A549 (cell line): ENCODE data around the gene PERCC1. TPM values are rescaled to one million over a fixed set of nuclear protein-coding genes. Genes with fewer than 3 reads are reported as not detected.

Source experiments
- ATAC-seq, 2 experiments: fragments of 200-7000 bp in 1 of 2; fragments of >200 bp in 1 of 2; cut with Nextera tagmentation in 1 of 2; cut with Tn5 transposase in 1 of 2; 3 replicates each; pipeline versions ENCODE4 v1.8.0 to v1.9.1; 2018 to 2020; ENCODE audit warnings: mild to moderate bottlenecking in 1 of 2, moderate library complexity in 1 of 2
- CTCF ChIA-PET: fragments of 300-600 bp; sonication (Branson Sonifier 250); formaldehyde crosslinking; extraction: SDS; loops from one replicate; lab custom pipeline; 2021; ENCODE audit warnings: antibody characterized with exemption, inconsistent platforms; lab: Yijun Ruan, JAX
- POLR2A ChIA-PET: fragments of 350-600 bp; formaldehyde crosslinking; extraction: SDS; loops from one replicate; lab custom pipeline; 2021; ENCODE audit warnings: antibody characterized with exemption, inconsistent platforms; lab: Yijun Ruan, JAX
- DNase-seq, 2 experiments: peaks; one replicate each; pipeline versions ENCODE4 v3.0.0 to v3.0.0-alpha.2; 2011 to 2016; ENCODE audit warnings: low read depth in 1 of 2, low spot score in 1 of 2
- FAIRE-seq: peaks from 2 replicates; lab custom pipeline; 2011; peaks lifted over from hg19 to GRCh38; lab: Jason Lieb, UNC
- H3K27ac ChIP-seq, 2 experiments: fragments of >200 bp; sonication (Bioruptor Twin); formaldehyde crosslinking; 3 replicates each; pipeline ENCODE4 v1.5.1; 2016 to 2017
- H3K4me1 ChIP-seq: fragments of >200 bp; sonication (Bioruptor Twin); formaldehyde crosslinking; 3 replicates; pipeline ENCODE4 v1.6.1; 2016
- H3K4me2 ChIP-seq: fragments of >200 bp; sonication (Bioruptor Twin); formaldehyde crosslinking; 3 replicates; pipeline ENCODE4 v1.6.1; 2016
- H3K4me3 ChIP-seq: fragments of >200 bp; sonication (Bioruptor Twin); formaldehyde crosslinking; 3 replicates; pipeline ENCODE4 v1.5.1; 2016
- H3K9me3 ChIP-seq: fragments of >200 bp; sonication (Bioruptor Twin); formaldehyde crosslinking; 3 replicates; pipeline ENCODE4 v1.6.1; 2016
- BCL3 ChIP-seq: fragments of >200 bp; sonication (Bioruptor Twin); formaldehyde crosslinking; IDR thresholded peaks from 3 replicates; pipeline ENCODE4 v1.6.1; 2016
- BHLHE40 ChIP-seq: IDR thresholded peaks from 2 replicates; pipeline ENCODE4 v1.6.1; 2012; ENCODE audit warnings: low read depth, low read length, inconsistent platforms
- CBX8 ChIP-seq: fragments of 200-600 bp; sonication (generic); IDR thresholded peaks from 2 replicates; pipeline ENCODE4 v1.6.1; 2016
- EP300 ChIP-seq, 2 experiments: fragments of >200 bp; sonication (Bioruptor Twin); formaldehyde crosslinking; IDR thresholded peaks; 2 replicates in 1 of 2; 3 replicates in 1 of 2; pipeline ENCODE4 v1.6.1; 2016 to 2017
- ESRRA ChIP-seq: fragments of 150-350 bp; IDR thresholded peaks from 2 replicates; pipeline ENCODE4 v1.6.1; 2014; ENCODE audit warnings: mild to moderate bottlenecking, low read length, borderline replicate concordance
- HOXB5 ChIP-seq: fragments of 250-450 bp; sonication (Bioruptor Pico); IDR thresholded peaks from 2 replicates; pipeline ENCODE4 v1.5.0; 2020; ENCODE audit warnings: mild to moderate bottlenecking, moderate library complexity
- KDM1A ChIP-seq: fragments of 200-600 bp; sonication (generic); IDR thresholded peaks from 2 replicates; pipeline ENCODE4 v1.6.1; 2016; ENCODE audit warnings: low read depth, mild to moderate bottlenecking
- KDM5A ChIP-seq: fragments of 200-600 bp; sonication (generic); IDR thresholded peaks from 2 replicates; pipeline ENCODE4 v1.6.1; 2016; ENCODE audit warnings: antibody characterized with exemption, mild to moderate bottlenecking
- NPAS2 ChIP-seq: fragments of 250-450 bp; sonication (Bioruptor Pico); IDR thresholded peaks from 2 replicates; pipeline ENCODE4 v1.8.0; 2022; ENCODE audit warnings: mild to moderate bottlenecking, moderate library complexity, borderline replicate concordance
- NR3C1 ChIP-seq: fragments of >200 bp; sonication (Bioruptor Twin); formaldehyde crosslinking; IDR thresholded peaks from 3 replicates; pipeline ENCODE4 v1.6.1; 2017
- POLR2AphosphoS2 ChIP-seq: conservative IDR thresholded peaks from 2 replicates; pipeline ENCODE4 v1.6.1; 2012; ENCODE audit warnings: low read length, improper control_type of control experiment, inconsistent platforms
- RARB ChIP-seq: fragments of 250-450 bp; sonication (Bioruptor Pico); IDR thresholded peaks from 2 replicates; pipeline ENCODE4 v1.8.0; 2021; ENCODE audit warnings: mild to moderate bottlenecking, moderate library complexity
- RCOR1 ChIP-seq: fragments of 150-350 bp; IDR thresholded peaks from 2 replicates; pipeline ENCODE4 v1.6.1; 2014; ENCODE audit warnings: antibody characterized with exemption, low read length, low read depth
- TFCP2L1 ChIP-seq: fragments of 250-450 bp; sonication (Bioruptor Pico); IDR thresholded peaks from 2 replicates; pipeline ENCODE4 v1.5.0; 2021; ENCODE audit warnings: mild to moderate bottlenecking
- USF2 ChIP-seq: fragments of 450-650 bp; IDR thresholded peaks from 2 replicates; pipeline ENCODE4 v1.6.1; 2014; ENCODE audit warnings: antibody characterized with exemption
- ZC3H11A ChIP-seq: fragments of 450-650 bp; IDR thresholded peaks from 2 replicates; pipeline ENCODE4 v1.6.1; 2014; ENCODE audit warnings: antibody characterized with exemption, mild to moderate bottlenecking
- ZFP36 ChIP-seq: fragments of 450-650 bp; IDR thresholded peaks from 2 replicates; pipeline ENCODE4 v1.6.1; 2014; ENCODE audit warnings: borderline replicate concordance; ENCODE audit not compliant: partially characterized antibody
- ZNF302 ChIP-seq: fragments of 250-450 bp; sonication (Bioruptor Pico); IDR thresholded peaks from 2 replicates; pipeline ENCODE4 v1.9.0; 2021; ENCODE audit warnings: inconsistent platforms, mild to moderate bottlenecking, moderate library complexity
- ZSCAN20 ChIP-seq: fragments of 250-450 bp; sonication (Bioruptor Pico); IDR thresholded peaks from 2 replicates; pipeline ENCODE4 v1.8.0; 2022; ENCODE audit warnings: mild to moderate bottlenecking, moderate library complexity
- WGBS: methylation state at CpG from one replicate; pipeline ENCODE4 v1.1.6; 2017; ENCODE audit errors: missing lambda C conversion rate; 5-methylcytosine and 5-hydroxymethylcytosine counted together
- polyA plus RNA-seq, 4 experiments: library from polyadenylated mRNA; depleted of rRNA in 3 of 4; stranded (reverse); fragments of >200 nt; fragmentation: RNase III in 1 of 4; extraction: RNeasy Plus Mini Kit Qiagen cat#74134 plus additional on column Dnase treatment in 1 of 4; gene quantifications; 2 replicates in 3 of 4; 3 replicates in 1 of 4; pipeline ENCODE4 v1.2.3, GENCODE V29; 2011 to 2017
- TF ChIP-seq, protein P1 (sequence below): fragments of 200-600 bp; sonication (generic); IDR thresholded peaks from 2 replicates; pipeline ENCODE4 v1.6.1; 2016; ENCODE audit warnings: antibody characterized with exemption, mild to moderate bottlenecking, moderate library complexity

Gene PERCC1
- polyA plus RNA-seq, 2 of the 4 experiments (the other 2 are of a cell fraction), result not detected

- H3K4me2 ChIP-seq, result no peak overlapping the region
- DNase-seq, result no peak
- no peak overlapping the region for H3K27ac ChIP-seq
- 87% methylated on average over 16 of the region's 22 CpGs for WGBS
- no peak for TF ChIP-seq KDM5A
- TF ChIP-seq, protein P1, sequence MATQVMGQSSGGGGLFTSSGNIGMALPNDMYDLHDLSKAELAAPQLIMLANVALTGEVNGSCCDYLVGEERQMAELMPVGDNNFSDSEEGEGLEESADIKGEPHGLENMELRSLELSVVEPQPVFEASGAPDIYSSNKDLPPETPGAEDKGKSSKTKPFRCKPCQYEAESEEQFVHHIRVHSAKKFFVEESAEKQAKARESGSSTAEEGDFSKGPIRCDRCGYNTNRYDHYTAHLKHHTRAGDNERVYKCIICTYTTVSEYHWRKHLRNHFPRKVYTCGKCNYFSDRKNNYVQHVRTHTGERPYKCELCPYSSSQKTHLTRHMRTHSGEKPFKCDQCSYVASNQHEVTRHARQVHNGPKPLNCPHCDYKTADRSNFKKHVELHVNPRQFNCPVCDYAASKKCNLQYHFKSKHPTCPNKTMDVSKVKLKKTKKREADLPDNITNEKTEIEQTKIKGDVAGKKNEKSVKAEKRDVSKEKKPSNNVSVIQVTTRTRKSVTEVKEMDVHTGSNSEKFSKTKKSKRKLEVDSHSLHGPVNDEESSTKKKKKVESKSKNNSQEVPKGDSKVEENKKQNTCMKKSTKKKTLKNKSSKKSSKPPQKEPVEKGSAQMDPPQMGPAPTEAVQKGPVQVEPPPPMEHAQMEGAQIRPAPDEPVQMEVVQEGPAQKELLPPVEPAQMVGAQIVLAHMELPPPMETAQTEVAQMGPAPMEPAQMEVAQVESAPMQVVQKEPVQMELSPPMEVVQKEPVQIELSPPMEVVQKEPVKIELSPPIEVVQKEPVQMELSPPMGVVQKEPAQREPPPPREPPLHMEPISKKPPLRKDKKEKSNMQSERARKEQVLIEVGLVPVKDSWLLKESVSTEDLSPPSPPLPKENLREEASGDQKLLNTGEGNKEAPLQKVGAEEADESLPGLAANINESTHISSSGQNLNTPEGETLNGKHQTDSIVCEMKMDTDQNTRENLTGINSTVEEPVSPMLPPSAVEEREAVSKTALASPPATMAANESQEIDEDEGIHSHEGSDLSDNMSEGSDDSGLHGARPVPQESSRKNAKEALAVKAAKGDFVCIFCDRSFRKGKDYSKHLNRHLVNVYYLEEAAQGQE, result no peak
- H3K4me3 ChIP-seq, result no peak overlapping the region
- no peaks in the 10 kb centered on the region for H3K9me3 ChIP-seq
- H3K4me1 ChIP-seq, result peaks cover 4% of the 10 kb centered on the region; the same call in 1 of the 3 replicates
- no peak for ATAC-seq
- POLR2A ChIA-PET, result no interaction called here
- CTCF ChIA-PET, result interaction anchor here (1.0 to 1.2 kb wide), 2 partner anchors 8 to 22 kb away, joined by 3 read pairs; no protein-coding TSS in a partner anchor
- FAIRE-seq, result no peak
These were observed 27.8 kb upstream of the PERCC1 start for GRCh38 chr16:1403036-1403435.

- TF ChIP-seq ZSCAN20 (CRISPR knock-in tag), result no peak
- TF ChIP-seq TFCP2L1 (CRISPR knock-in tag), result no peak
- no peak for TF ChIP-seq NPAS2 (CRISPR knock-in tag)
- no peak for TF ChIP-seq BCL3
- TF ChIP-seq RCOR1, result no peak
- TF ChIP-seq ZC3H11A, result no peak
- no peak for TF ChIP-seq HOXB5 (CRISPR knock-in tag)
- no peak for TF ChIP-seq USF2
- TF ChIP-seq KDM1A, result no peak
- no peak for TF ChIP-seq ZNF302 (CRISPR knock-in tag)
- TF ChIP-seq RARB (CRISPR knock-in tag), result no peak
- TF ChIP-seq BHLHE40, result no peak
- TF ChIP-seq POLR2AphosphoS2, result no peak
- TF ChIP-seq ESRRA, result no peak
- no peak for TF ChIP-seq ZFP36
- no peak for TF ChIP-seq EP300 (IDR thresholded peaks at IDR 0.05)
- TF ChIP-seq NR3C1, result no peak
- TF ChIP-seq CBX8, result no peak
- 86% methylated on average over 13 of the region's 14 CpGs for WGBS
- no peak for DNase-seq
- Histone ChIP-seq H3K9me3 (no peaks in the 10 kb centered on the region), H3K4me1 (peaks cover 7% of the 10 kb centered on the region; the same call in 2 of the 3 replicates), H3K4me2 (no peak overlapping the region), H3K4me3 (no peak overlapping the region), H3K27ac (no peak overlapping the region)
- CTCF ChIA-PET, result interaction anchor here (1.0 kb wide), 1 partner anchor 22 kb away, joined by 3 read pairs; no protein-coding TSS in a partner anchor
- POLR2A ChIA-PET, result no interaction called here
- FAIRE-seq, result no peak
- no peak for ATAC-seq
These were observed 27.1 kb upstream of the PERCC1 start for GRCh38 chr16:1403733-1404132.
